Measurements from ENCODE around the gene FBN3.
"Not testable (repeated sequence)": the region's sequence is repeated elsewhere in the genome, so short reads cannot be mapped to it uniquely, and the experiment has no call there.

The FBN3 gene

GRCh38 chr19:8149261-8150094 is at the start of gene FBN3:
Gene FBN3, minus strand, starts transcription at chr19:8149592. Its CDS starts 2,112 bp downstream, at chr19:8147480.
- no peak for DNase-seq

GRCh38 chr19:8196271-8196927 is 47.0 kb upstream of the FBN3 start:
- peak in 1 of 14 donors; percentile 7 for DNase-seq

DNA sequence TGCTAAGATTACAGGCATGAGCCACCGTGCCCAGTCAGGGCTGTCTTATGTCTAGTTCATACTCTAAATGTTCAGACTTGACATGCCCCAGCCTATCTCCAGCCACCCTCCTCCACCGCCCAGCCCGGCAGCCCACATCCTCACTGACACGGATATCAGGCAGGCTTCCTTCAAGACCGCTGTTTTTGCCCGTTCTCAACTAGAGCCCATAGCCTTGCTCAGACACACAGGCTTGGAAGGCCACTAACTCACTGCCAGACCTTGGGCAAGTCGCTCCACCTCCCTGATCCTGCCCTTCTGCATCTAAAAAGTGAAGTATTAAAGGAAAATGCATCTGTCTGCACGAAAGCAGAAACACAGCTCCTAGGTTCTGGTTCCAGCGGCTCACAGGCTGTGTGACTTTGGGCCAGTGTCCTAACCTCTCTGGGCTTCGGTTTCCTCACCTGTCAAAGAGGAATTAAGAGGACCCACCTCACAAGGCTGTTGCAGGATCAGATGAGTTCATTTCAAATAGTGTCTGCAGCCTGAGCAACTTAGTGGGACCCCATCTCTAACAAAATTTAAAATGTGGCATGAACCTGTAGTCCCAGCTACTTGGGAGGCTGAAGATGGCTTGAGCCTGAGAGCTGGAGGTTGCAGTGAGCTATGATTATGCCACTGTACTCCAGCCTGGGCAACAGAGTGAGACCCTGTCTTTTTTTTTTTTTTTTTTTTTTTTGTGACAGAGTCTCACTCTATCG is 45.3 kb upstream of the FBN3 start:
- no peak for DNase-seq

DNA sequence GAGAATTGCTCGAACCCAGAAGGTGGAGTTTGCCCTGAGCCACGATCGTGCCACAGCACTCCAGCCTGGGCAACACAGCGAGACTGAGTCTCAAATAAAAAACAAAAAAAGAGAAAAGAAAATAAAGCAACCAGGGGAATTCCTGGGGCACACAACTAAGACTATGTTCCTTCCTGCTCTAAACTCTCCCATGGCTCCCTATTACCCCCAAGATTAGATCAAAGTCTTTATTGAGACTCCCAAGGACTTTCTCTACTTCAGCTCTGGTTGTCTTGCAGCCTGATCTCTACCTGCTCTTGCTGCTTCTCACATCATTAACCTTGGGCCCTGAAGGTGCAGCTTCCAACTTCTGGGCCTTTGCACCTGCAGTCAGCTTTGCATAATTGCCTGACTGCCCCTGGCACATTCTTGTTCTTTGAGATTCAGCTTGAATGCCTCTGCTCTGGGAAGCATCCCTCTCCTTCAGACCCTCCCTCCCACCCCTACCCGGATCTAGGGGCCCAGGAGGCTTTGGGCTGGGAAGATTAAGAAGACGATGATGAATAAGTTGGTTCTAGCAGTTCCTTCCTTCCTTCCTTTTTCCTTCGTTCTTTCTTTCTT is 42.9 kb upstream of the FBN3 start:
- DNase-seq, result no peak

GRCh38 chr19:8185343-8186068 is 36.1 kb upstream of the FBN3 start:
- no peak for DNase-seq

GRCh38 chr19:8184274-8184673 is 34.9 kb upstream of the FBN3 start:
- no peak for DNase-seq

- no peak for DNase-seq
Observed at GRCh38 chr19:8180018-8180417, 30.6 kb upstream of the FBN3 start.

- DNase-seq, result no peak
Observed at GRCh38 chr19:8174706-8175105, 25.3 kb upstream of the FBN3 start.

DNA sequence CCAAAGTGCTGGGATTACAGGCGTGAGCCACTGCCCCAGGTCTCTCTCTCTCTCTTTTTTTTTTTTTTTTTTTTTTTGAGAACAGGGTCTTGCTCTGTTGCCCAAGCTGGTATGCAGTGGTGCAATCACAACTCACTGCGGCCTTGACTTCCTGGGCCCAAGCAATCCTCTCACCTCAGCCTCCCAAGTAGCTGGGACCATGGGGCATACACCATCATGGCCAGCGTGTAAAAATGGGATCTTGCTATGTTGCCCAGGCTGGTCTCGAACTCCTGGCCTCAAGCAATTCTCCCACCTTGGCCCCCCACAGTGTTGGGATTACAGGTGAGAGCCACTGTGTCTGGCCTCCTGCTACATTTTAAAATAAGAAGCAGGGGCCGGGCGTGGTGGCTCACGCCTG is 19.1 kb upstream of the FBN3 start:
- no peak for DNase-seq

- no peak for DNase-seq
Observed at GRCh38 chr19:8167985-8168384, 18.6 kb upstream of the FBN3 start.

- no peak for DNase-seq
Observed at GRCh38 chr19:8163759-8164158, 14.4 kb upstream of the FBN3 start.

DNA sequence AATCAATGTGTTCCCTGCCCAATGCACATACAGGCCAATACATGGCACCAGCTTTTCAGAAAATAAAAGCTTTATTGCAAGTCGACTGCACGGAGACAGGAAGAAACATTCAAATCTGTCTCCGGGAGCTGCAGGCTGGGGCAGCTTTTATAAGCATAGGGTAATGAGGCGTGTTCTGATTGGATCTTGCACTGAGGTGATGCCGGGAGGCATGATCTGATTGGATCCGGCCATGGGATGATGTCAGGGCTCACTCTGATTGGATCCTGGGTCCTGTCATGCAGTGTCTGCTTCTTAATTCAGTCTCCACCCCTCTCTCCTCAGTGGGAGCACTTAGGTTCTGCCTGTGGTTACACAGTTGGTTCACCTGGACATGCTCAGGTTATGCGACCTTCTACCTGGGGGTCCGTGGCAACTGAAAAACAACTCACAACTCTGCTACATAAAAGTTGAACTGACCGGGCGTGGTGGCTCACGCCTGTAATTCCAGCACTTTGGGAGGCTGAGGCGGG is 11.8 kb upstream of the FBN3 start:
- peak in 5 of 14 donors; percentile 4 to 22 (median 11) for DNase-seq

GRCh38 chr19:8159322-8159721 is 9.9 kb upstream of the FBN3 start:
- not testable (repeated sequence) for DNase-seq

- peak in 9 of 14 donors; percentile 6 to 55 (median 31) for DNase-seq
Observed at GRCh38 chr19:8158411-8159074, 9.2 kb upstream of the FBN3 start.

- DNase-seq, result no peak
Observed at GRCh38 chr19:8155318-8155717, 5.9 kb upstream of the FBN3 start.

GRCh38 chr19:8154014-8154413 is 4.6 kb upstream of the FBN3 start:
- not testable (repeated sequence) for DNase-seq

DNA sequence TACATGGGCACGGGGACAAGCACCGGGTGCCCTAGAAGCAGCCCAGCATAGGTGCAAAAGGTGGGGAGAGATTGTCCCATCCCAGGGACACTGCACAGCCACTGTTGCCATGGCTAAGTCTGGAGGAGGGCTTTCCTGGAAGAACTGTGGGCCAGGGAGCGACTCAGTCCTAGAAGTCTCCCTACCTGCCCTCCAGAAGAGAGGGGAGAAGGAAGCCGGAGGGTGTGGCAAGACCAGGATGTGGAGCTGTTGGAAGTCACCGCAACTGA is 2.3 kb upstream of the FBN3 start:
- DNase-seq, result no peak

- DNase-seq, result no peak
Observed at GRCh38 chr19:8150998-8151766, 1.8 kb upstream of the FBN3 start.

GRCh38 chr19:8150178-8150865 is 930 bp upstream of the FBN3 start:
- no peak for DNase-seq

Measured in C1 segment of cervical spinal cord (tissue), 14 donors.